Vagina (tissue), 2 donors: ENCODE data around the gene KLF3. TPM values are rescaled to one million over a fixed set of nuclear protein-coding genes. Genes with fewer than 3 reads are reported as not detected.

Experiments used
- DNase-seq, 2 donors: peaks; one replicate each; pipeline ENCODE4 v3.0.0-alpha.2; 2017; ENCODE audit errors: extremely low spot score in 2 of 2
- H3K27ac ChIP-seq: fragments of 200-600 bp; sonication (generic); one replicate; pipeline ENCODE4 v1.5.1; 2019
- H3K27me3 ChIP-seq: fragments of 200-600 bp; sonication (generic); one replicate; pipeline ENCODE4 v1.5.1; 2019
- H3K36me3 ChIP-seq, 2 donors: fragments of 200-600 bp; sonication (generic); one replicate each; pipeline ENCODE4 v1.5.1; 2017 to 2019
- H3K4me1 ChIP-seq: fragments of 200-600 bp; sonication (generic); one replicate; pipeline ENCODE4 v1.5.1; 2019
- H3K4me3 ChIP-seq, 2 donors: fragments of 200-600 bp; sonication (generic); 1 replicate in 1 of 2; 2 replicates in 1 of 2; pipeline ENCODE4 v1.5.1; 2016 to 2019
- H3K9me3 ChIP-seq: fragments of 200-600 bp; sonication (generic); one replicate; pipeline ENCODE4 v1.5.1; 2019
- CTCF ChIP-seq, 3 experiments: fragments of 450-650 bp in 2 of 3; fragments of 200-600 bp in 1 of 3; sonication (generic) in 1 of 3; IDR thresholded peaks; one replicate each; pipeline ENCODE4 v1.5.1; 2017 to 2019; ENCODE audit warnings: antibody characterized with exemption in 3 of 3, mild to moderate bottlenecking in 2 of 3, moderate library complexity in 2 of 3
- POLR2A ChIP-seq, 2 donors: fragments of 450-650 bp; IDR thresholded peaks; one replicate each; pipeline ENCODE4 v1.6.1; 2017; ENCODE audit warnings: antibody characterized with exemption in 2 of 2, mild to moderate bottlenecking in 2 of 2, moderate library complexity in 2 of 2
- POLR2AphosphoS5 ChIP-seq, 2 donors: sonication (generic); formaldehyde crosslinking; IDR thresholded peaks; one replicate each; pipeline ENCODE4 v1.9.0; 2017; ENCODE audit warnings: antibody characterized with exemption in 2 of 2, mild to moderate bottlenecking in 2 of 2, low read depth in 1 of 2; ENCODE audit not compliant: insufficient read depth in 1 of 2
- intact Hi-C: fragments of 100-400 bp; cut with DNase I; formaldehyde crosslinking; loops from one replicate; pipeline ENCODE4 v1.15.1; 2023
- total RNA-seq: library from RNA; depleted of rRNA; stranded (reverse); fragments of >200 nt; gene quantifications from one replicate; pipeline ENCODE4 v1.2.3, GENCODE V29; 2016

KLF3 gene
- total RNA-seq, 1 donor from 2014 or later = 85.4 TPM

GRCh38 chr4:38677441-38677840 is 13.4 kb downstream of the KLF3 start:
- no peak for DNase-seq
- TF ChIP-seq CTCF (IDR thresholded peaks at IDR 0.05) = no peak
- no peak for TF ChIP-seq POLR2AphosphoS5 (IDR thresholded peaks at IDR 0.05; ENCODE audit: insufficient read depth in 1 of 2, low read depth in 1 of 2)
- TF ChIP-seq POLR2A (IDR thresholded peaks at IDR 0.05) = no peak
- peak overlapping the region; percentile 98 for H3K27ac ChIP-seq
- peaks cover 0 to 12% of the 10 kb centered on the region in 2 donors for H3K36me3 ChIP-seq
- H3K27me3 ChIP-seq = no peaks in the 10 kb centered on the region
- no peak overlapping the region for H3K4me3 ChIP-seq
- intact Hi-C loops = loop anchor here (5.0 kb wide), 1 partner anchor 500 kb away; no protein-coding TSS in a partner anchor
- H3K4me1 ChIP-seq = peaks cover 92% of the 10 kb centered on the region
- H3K9me3 ChIP-seq = no peaks in the 10 kb centered on the region

GRCh38 chr4:38678078-38678477 is 14.1 kb downstream of the KLF3 start:
- Histone ChIP-seq H3K9me3 (no peaks in the 10 kb centered on the region), H3K27me3 (no peaks in the 10 kb centered on the region), H3K4me1 (peaks cover 86% of the 10 kb centered on the region), H3K36me3 (peaks cover 0 to 12% of the 10 kb centered on the region in 2 donors), H3K4me3 (no peak overlapping the region), H3K27ac (peak overlapping the region; percentile 98)
- no peak for DNase-seq
- intact Hi-C loops = loop anchor here (5.0 kb wide), 1 partner anchor 501 kb away; no protein-coding TSS in a partner anchor
- TF ChIP-seq POLR2AphosphoS5 (IDR thresholded peaks at IDR 0.05; ENCODE audit: insufficient read depth in 1 of 2, low read depth in 1 of 2) = no peak
- no peak for TF ChIP-seq CTCF (IDR thresholded peaks at IDR 0.05)
- TF ChIP-seq POLR2A (IDR thresholded peaks at IDR 0.05) = no peak

DNA sequence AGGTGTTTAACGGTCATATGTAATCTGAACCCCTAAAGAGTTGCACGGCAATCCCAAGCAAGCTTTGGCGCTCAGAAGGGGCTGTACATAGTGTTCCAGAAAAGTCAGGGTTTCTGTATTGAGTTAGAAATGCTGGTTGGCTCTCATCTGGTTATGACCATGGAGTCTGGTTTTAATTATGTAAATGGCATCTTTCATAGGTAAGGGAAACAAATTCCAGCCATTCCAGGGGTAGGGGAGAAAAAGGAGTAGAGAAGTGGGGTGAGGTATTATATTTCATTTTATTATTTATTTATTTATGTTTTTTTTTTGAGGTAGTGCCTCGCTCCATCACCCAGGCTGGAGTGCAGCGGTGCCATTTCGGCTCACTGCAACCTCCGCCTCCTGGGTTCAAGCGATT is 15.9 kb downstream of the KLF3 start:
- no peak overlapping the region for H3K4me3 ChIP-seq
- TF ChIP-seq POLR2AphosphoS5 (IDR thresholded peaks at IDR 0.05; ENCODE audit: insufficient read depth in 1 of 2, low read depth in 1 of 2) (no peak), CTCF (IDR thresholded peaks at IDR 0.05) (no peak), POLR2A (IDR thresholded peaks at IDR 0.05) (no peak)
- no peaks in the 10 kb centered on the region for H3K27me3 ChIP-seq
- H3K27ac ChIP-seq = no peak overlapping the region
- DNase-seq = no peak
- no peaks in the 10 kb centered on the region for H3K9me3 ChIP-seq
- intact Hi-C loops = loop anchor here (5.0 kb wide), 1 partner anchor 503 kb away; no protein-coding TSS in a partner anchor
- H3K36me3 ChIP-seq = peaks cover 0 to 12% of the 10 kb centered on the region in 2 donors
- peaks cover 82% of the 10 kb centered on the region for H3K4me1 ChIP-seq

DNA sequence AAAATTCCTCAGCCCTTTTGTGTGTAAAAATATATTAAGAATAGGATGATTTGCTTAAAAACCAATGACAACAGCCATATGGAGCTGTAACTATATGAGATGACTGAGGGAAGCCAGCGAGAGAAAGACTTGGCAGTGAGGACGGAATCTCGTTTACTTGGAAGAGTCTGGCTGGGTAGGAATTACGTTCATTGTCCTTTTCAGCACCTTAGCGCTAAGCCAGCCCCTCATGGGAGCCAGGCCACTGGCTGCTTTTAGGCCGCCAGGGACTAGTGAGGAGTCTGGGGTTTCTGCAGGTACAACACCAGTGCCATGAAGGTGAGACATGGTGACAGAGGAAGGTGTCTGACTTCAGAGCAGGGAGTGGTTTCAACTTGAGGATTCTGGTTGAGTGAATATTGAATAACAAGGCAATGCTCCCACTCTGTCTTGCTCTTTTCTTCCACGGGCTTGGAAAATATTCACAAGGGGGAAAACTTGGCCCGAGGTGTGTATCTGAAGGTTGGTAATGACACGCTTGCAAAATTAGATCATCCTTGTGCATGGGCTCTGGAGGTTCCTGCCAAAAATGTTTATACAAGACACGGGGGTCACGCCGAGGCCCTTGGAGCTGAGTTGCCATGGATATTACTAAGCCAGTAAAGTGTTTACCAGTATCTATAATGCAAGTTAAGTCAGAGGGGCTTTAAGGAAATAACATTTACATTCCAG is 17.4 kb downstream of the KLF3 start:
- Histone ChIP-seq H3K27me3 (no peaks in the 10 kb centered on the region), H3K4me1 (peaks cover 79% of the 10 kb centered on the region), H3K9me3 (no peaks in the 10 kb centered on the region), H3K36me3 (peaks cover 0 to 12% of the 10 kb centered on the region in 2 donors), H3K4me3 (no peak overlapping the region), H3K27ac (peak overlapping the region; percentile 4)
- no peak for TF ChIP-seq POLR2A (IDR thresholded peaks at IDR 0.05)
- TF ChIP-seq POLR2AphosphoS5 (IDR thresholded peaks at IDR 0.05; ENCODE audit: insufficient read depth in 1 of 2, low read depth in 1 of 2) = no peak
- no peak for TF ChIP-seq CTCF (IDR thresholded peaks at IDR 0.05)
- DNase-seq = no peak
- intact Hi-C loops = no loop called here

DNA sequence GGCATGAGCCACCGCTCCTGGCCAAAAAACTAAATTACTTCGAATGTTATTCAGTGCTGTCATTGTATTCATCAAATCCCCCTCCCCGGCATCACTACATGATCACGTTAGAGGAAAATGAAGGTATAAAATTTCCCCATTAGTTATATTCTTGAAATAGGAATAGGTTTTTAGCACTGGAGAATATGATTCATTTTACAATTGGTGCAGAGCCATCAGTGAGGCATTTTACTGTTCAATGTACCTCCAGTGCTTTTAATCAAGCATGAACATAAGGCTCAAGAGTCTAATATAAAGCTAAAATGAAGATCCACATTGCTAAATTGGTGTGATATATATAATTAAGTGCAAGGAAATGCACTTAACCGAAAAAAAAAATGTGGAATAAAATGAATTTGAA is 18.3 kb downstream of the KLF3 start:
- H3K4me3 ChIP-seq = no peak overlapping the region
- H3K9me3 ChIP-seq = no peaks in the 10 kb centered on the region
- intact Hi-C loops = no loop called here
- H3K4me1 ChIP-seq = peaks cover 79% of the 10 kb centered on the region
- no peak for DNase-seq
- H3K27me3 ChIP-seq = no peaks in the 10 kb centered on the region
- peaks cover 0 to 12% of the 10 kb centered on the region in 2 donors for H3K36me3 ChIP-seq
- no peak overlapping the region for H3K27ac ChIP-seq
- TF ChIP-seq POLR2AphosphoS5 (IDR thresholded peaks at IDR 0.05; ENCODE audit: insufficient read depth in 1 of 2, low read depth in 1 of 2) (no peak), CTCF (IDR thresholded peaks at IDR 0.05) (no peak), POLR2A (IDR thresholded peaks at IDR 0.05) (no peak)
